GM06990 (cell line): ENCODE data around the gene DCXR.

Experiments
- DNase-seq: peaks from one replicate; pipeline ENCODE4 v3.0.0-alpha.2; 2011; ENCODE audit not compliant: insufficient read length; ENCODE audit errors: extremely low read depth
- H3K27me3 ChIP-seq: replicated peaks from 2 replicates; pipeline ENCODE4 v1.6.0; 2011; ENCODE audit warnings: low read length; ENCODE audit not compliant: control insufficient read depth, insufficient read depth
- H3K36me3 ChIP-seq: 2 replicates; pipeline ENCODE4 v1.5.1; 2011; ENCODE audit warnings: low read length; ENCODE audit not compliant: control insufficient read depth, insufficient read depth
- H3K4me3 ChIP-seq: replicated peaks from 2 replicates; pipeline ENCODE4 v1.5.1; 2011; ENCODE audit warnings: low read depth, mild to moderate bottlenecking, control low read depth, low read length
- CTCF ChIP-seq: IDR thresholded peaks from 2 replicates; pipeline ENCODE4 v1.5.1; 2011; ENCODE audit warnings: low read length, control low read depth, mild to moderate bottlenecking, inconsistent platforms; ENCODE audit not compliant: insufficient read depth, poor library complexity, severe bottlenecking

The DCXR gene

DNA sequence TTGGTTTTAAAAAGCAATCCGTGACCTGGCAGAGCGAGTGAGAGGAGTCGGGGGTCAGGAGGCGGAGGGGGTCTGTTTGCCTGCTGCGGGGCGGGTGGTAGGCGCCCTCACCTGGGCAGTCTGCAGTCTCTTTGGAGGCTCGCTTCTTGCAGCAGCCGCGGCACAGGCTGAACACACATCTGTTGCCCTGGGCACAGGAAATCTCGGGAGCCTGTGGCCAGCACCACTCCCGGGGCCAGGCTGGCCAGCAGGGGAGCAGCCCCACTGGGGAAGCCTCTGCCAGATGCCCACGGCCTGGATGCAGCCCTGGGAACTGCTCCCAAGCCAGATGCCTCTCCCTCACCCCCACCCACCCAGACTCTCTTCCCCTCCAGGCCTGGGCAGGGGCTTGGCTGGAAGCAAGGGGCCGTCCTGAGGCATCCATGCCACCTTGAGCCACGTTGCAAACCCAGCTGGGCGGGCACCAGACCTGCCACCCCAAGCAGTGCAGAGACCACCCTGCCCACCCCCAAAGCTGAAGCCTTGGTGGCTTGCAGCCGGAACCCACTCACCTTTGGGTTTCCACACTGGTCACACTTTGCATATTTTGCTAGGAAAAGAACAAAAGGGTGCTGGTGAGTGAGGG is 20.8 kb upstream of the DCXR start:
- peak; percentile 12 for DNase-seq
- Histone ChIP-seq H3K4me3 (no peak overlapping the region), H3K27me3 (no peaks in the 10 kb centered on the region), H3K36me3 (peaks cover 55% of the 10 kb centered on the region)
- no peak for TF ChIP-seq CTCF

DNA sequence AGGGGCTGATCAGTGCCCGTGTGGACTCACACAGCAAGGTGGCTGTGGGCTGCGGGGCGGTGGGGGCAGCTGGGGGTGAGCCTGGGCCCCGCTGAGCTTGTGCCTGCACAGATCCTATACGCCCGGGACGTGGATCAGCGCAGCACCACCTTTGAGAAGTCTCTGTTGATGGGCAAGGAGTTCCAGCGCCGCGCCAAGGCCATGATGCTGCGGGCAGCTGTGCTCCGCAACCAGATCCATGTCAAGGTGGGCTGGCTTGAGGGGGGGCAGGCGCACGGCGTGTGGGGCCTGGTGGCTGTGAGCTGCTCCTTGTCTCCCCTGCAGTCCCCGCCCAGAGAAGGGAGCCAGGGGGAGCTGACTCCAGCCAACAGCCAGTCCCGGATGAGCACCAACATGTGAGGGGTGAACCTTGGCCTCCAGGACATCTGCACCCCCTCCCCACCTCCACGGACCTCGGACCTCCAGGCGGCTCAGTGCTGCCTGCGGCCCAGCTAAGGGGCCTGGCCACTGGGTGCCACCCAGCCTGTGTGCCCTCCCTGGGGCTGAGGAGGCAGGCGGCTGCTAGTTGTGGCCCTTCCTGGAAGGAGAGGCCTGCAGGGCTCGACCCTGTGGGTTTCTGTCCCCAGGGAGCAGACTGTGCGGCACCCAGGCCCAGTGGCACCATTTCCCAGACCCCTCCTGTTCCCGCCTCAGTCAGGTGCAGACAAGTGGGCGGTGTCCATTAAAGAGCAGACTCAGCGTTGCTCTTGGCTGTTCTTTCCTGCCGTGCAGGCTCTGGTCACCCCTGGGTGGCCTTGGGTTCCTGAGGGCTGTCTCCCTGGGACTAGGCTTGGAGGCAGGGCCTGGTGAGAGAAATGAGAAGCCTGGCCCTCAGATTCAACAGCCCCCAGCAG is 19.5 kb upstream of the DCXR start:
- peaks cover 46% of the 10 kb centered on the region for H3K36me3 ChIP-seq
- no peak overlapping the region for H3K4me3 ChIP-seq
- DNase-seq = peak; percentile 20
- no peaks in the 10 kb centered on the region for H3K27me3 ChIP-seq
- no peak for TF ChIP-seq CTCF

DNA sequence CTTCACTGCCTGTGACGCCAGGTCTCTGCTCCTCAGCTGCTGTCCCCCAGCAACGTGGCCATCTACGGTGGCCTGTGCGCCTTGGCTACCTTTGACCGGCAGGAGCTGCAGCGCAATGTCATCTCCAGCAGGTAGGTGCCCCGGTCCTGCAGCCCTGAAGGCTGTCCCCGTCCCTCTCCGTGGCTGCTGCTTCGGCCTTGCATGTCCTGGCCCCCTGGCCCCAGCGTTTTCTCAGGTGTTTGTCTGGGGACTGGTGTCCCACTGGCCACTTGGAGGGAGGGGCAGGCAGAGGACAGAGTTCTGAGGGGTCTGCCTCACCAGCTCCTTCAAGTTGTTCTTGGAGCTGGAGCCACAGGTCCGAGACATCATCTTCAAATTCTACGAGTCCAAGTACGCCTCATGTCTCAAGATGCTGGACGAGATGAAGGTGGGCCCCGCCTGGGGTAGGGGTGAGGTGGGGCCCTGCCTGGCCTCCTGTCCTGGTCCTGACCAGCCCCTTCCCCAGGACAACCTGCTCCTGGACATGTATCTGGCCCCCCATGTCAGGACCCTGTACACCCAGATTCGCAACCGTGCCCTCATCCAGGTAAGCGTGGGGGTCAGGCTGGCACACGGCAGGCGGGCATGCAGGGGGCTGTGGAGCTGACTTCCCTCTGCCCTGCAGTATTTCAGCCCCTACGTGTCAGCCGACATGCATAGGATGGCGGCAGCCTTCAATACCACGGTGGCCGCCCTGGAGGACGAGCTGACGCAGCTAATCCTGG is 18.6 kb upstream of the DCXR start:
- peaks cover 42% of the 10 kb centered on the region for H3K36me3 ChIP-seq
- H3K4me3 ChIP-seq = no peak overlapping the region
- TF ChIP-seq CTCF = no peak
- H3K27me3 ChIP-seq = no peaks in the 10 kb centered on the region
- peak; percentile 18 for DNase-seq

GRCh38 chr17:82055023-82055964 is 17.8 kb upstream of the DCXR start:
- Histone ChIP-seq H3K36me3 (peaks cover 34% of the 10 kb centered on the region), H3K27me3 (no peaks in the 10 kb centered on the region), H3K4me3 (no peak overlapping the region)
- TF ChIP-seq CTCF = no peak
- peak; percentile 15 for DNase-seq
